Liver (tissue), 3 donors: ENCODE data around the gene LASP1.

Experiments used
- EGR1 ChIP-seq, 2 donors: IDR thresholded peaks; 2 replicates each; pipeline ENCODE4 v1.6.1; 2016 to 2018; ENCODE audit warnings: antibody characterized with exemption in 2 of 2, low read depth in 2 of 2
- FOXA1 ChIP-seq: IDR thresholded peaks from 2 replicates; pipeline ENCODE4 v1.6.1; 2016; ENCODE audit warnings: antibody characterized with exemption
- GABPA ChIP-seq, 2 donors: IDR thresholded peaks in 1 of 2; conservative IDR thresholded peaks in 1 of 2; 2 replicates each; pipeline ENCODE4 v1.6.1; 2016; ENCODE audit warnings: antibody characterized with exemption in 2 of 2, mild to moderate bottlenecking in 1 of 2, moderate library complexity in 1 of 2
- HNF4A ChIP-seq, 2 donors: conservative IDR thresholded peaks; 2 replicates each; pipeline ENCODE4 v1.6.1; 2016; ENCODE audit warnings: antibody characterized with exemption in 2 of 2, mild to moderate bottlenecking in 2 of 2
- JUND ChIP-seq, 2 donors: IDR thresholded peaks; 2 replicates each; pipeline ENCODE4 v1.6.1; 2016; ENCODE audit warnings: antibody characterized with exemption in 2 of 2
- RAD21 ChIP-seq, 2 donors: IDR thresholded peaks; 2 replicates each; pipeline ENCODE4 v1.6.1; 2016; ENCODE audit warnings: antibody characterized with exemption in 2 of 2, mild to moderate bottlenecking in 2 of 2
- RXRA ChIP-seq, 2 donors: IDR thresholded peaks; 2 replicates each; pipeline ENCODE4 v1.6.1; 2017 to 2018; ENCODE audit warnings: antibody characterized with exemption in 2 of 2, mild to moderate bottlenecking in 1 of 2
- SP1 ChIP-seq: IDR thresholded peaks from 2 replicates; pipeline ENCODE4 v1.6.1; 2018; ENCODE audit warnings: antibody characterized with exemption, mild to moderate bottlenecking
- TAF1 ChIP-seq: conservative IDR thresholded peaks from 2 replicates; pipeline ENCODE4 v1.6.1; 2016; ENCODE audit warnings: antibody characterized with exemption, mild to moderate bottlenecking
- YY1 ChIP-seq: IDR thresholded peaks from 2 replicates; pipeline ENCODE4 v1.6.1; 2016; ENCODE audit warnings: antibody characterized with exemption, mild to moderate bottlenecking
- TF ChIP-seq, protein P1 (sequence below): fragments of 150-350 bp; IDR thresholded peaks from 2 replicates; pipeline ENCODE4 v1.5.1; 2017; ENCODE audit warnings: improper control_type of control experiment, low read depth, low read length; ENCODE audit not compliant: missing input control
- TF ChIP-seq, protein P2 (sequence below): IDR thresholded peaks from 2 replicates; pipeline ENCODE4 v1.6.1; 2016; ENCODE audit warnings: antibody characterized with exemption
- TF ChIP-seq, protein P3 (sequence below): IDR thresholded peaks from 2 replicates; pipeline ENCODE4 v1.6.1; 2016; ENCODE audit warnings: antibody characterized with exemption
- TF ChIP-seq, protein P4 (sequence below): IDR thresholded peaks from 2 replicates; pipeline ENCODE4 v1.6.1; 2016; ENCODE audit warnings: antibody characterized with exemption, mild to moderate bottlenecking
- donor health status: healthy.
- donor health status: healthy.

DNA sequence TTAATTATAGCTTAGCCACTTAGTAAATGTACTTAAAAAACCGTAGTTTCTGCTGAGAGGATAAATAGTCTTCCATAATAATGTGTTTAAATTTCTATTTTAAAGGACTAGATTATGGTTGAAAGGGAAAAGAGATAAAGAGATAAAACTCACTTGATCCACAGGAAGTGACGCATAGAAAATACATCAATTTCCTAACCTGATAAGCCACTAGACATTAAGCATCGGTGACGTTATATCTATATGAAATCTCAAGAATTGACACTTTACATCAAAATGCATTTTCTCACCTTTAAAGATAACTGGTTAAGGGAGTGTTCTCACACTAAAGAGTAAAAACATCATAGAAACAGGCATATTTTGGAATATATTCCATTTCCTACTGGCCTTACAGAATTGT is 91.6 kb downstream of the LASP1 start:
- TF ChIP-seq, protein P1, sequence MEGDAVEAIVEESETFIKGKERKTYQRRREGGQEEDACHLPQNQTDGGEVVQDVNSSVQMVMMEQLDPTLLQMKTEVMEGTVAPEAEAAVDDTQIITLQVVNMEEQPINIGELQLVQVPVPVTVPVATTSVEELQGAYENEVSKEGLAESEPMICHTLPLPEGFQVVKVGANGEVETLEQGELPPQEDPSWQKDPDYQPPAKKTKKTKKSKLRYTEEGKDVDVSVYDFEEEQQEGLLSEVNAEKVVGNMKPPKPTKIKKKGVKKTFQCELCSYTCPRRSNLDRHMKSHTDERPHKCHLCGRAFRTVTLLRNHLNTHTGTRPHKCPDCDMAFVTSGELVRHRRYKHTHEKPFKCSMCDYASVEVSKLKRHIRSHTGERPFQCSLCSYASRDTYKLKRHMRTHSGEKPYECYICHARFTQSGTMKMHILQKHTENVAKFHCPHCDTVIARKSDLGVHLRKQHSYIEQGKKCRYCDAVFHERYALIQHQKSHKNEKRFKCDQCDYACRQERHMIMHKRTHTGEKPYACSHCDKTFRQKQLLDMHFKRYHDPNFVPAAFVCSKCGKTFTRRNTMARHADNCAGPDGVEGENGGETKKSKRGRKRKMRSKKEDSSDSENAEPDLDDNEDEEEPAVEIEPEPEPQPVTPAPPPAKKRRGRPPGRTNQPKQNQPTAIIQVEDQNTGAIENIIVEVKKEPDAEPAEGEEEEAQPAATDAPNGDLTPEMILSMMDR = no peak
- TF ChIP-seq TAF1 = no peak
- no peak for TF ChIP-seq HNF4A (conservative IDR thresholded peaks at IDR 0.05)
- TF ChIP-seq, protein P2, sequence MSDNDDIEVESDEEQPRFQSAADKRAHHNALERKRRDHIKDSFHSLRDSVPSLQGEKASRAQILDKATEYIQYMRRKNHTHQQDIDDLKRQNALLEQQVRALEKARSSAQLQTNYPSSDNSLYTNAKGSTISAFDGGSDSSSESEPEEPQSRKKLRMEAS = no peak
- no peak for TF ChIP-seq FOXA1
- no peak for TF ChIP-seq RAD21 (IDR thresholded peaks at IDR 0.05)
- TF ChIP-seq, protein P3, sequence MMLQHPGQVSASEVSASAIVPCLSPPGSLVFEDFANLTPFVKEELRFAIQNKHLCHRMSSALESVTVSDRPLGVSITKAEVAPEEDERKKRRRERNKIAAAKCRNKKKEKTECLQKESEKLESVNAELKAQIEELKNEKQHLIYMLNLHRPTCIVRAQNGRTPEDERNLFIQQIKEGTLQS = no peak
- TF ChIP-seq SP1 = no peak
- TF ChIP-seq RXRA (IDR thresholded peaks at IDR 0.05) = no peak
- no peak for TF ChIP-seq YY1
- no peak for TF ChIP-seq JUND (IDR thresholded peaks at IDR 0.05)
- TF ChIP-seq, protein P4, sequence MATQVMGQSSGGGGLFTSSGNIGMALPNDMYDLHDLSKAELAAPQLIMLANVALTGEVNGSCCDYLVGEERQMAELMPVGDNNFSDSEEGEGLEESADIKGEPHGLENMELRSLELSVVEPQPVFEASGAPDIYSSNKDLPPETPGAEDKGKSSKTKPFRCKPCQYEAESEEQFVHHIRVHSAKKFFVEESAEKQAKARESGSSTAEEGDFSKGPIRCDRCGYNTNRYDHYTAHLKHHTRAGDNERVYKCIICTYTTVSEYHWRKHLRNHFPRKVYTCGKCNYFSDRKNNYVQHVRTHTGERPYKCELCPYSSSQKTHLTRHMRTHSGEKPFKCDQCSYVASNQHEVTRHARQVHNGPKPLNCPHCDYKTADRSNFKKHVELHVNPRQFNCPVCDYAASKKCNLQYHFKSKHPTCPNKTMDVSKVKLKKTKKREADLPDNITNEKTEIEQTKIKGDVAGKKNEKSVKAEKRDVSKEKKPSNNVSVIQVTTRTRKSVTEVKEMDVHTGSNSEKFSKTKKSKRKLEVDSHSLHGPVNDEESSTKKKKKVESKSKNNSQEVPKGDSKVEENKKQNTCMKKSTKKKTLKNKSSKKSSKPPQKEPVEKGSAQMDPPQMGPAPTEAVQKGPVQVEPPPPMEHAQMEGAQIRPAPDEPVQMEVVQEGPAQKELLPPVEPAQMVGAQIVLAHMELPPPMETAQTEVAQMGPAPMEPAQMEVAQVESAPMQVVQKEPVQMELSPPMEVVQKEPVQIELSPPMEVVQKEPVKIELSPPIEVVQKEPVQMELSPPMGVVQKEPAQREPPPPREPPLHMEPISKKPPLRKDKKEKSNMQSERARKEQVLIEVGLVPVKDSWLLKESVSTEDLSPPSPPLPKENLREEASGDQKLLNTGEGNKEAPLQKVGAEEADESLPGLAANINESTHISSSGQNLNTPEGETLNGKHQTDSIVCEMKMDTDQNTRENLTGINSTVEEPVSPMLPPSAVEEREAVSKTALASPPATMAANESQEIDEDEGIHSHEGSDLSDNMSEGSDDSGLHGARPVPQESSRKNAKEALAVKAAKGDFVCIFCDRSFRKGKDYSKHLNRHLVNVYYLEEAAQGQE = no peak
- no peak for TF ChIP-seq EGR1 (IDR thresholded peaks at IDR 0.05; ENCODE audit: low read depth in 2 of 2)
- TF ChIP-seq GABPA (IDR thresholded peaks at IDR 0.05 in 1 of 2, conservative IDR thresholded peaks at IDR 0.05 in 1 of 2) = no peak
